IMR-90 (cell line): ENCODE measurements around the gene NEO1. TPM values are rescaled to one million over a fixed set of nuclear protein-coding genes. Genes with fewer than 3 reads are reported as not detected.

Experiments
- ATAC-seq: fragments of 200-7000 bp; cut with Tn5 transposase; 2 replicates; pipeline ENCODE4 v1.9.1; 2020; ENCODE audit warnings: low read depth, mild to moderate bottlenecking, moderate library complexity
- BruUV-seq: library from RNA; stranded (reverse); fragments of 400-500 nt; replicated peaks from 2 replicates; lab custom pipeline; 2021; lab: Mats Ljungman, UMichigan
- CTCF ChIA-PET: fragments of 300-600 bp; formaldehyde crosslinking; extraction: SDS; loops from one replicate; lab custom pipeline; 2021; ENCODE audit warnings: antibody characterized with exemption; lab: Yijun Ruan, JAX
- POLR2A ChIA-PET: fragments of 300-600 bp; sonication (Branson Sonifier 250); formaldehyde crosslinking; loops from one replicate; lab custom pipeline; 2022; ENCODE audit warnings: antibody characterized with exemption; ENCODE audit not compliant: unreplicated experiment; lab: Charles Lee
- DNase-seq: peaks from one replicate; pipeline ENCODE4 v3.0.0; 2013
- H2AFZ ChIP-seq: replicated peaks from 2 replicates; pipeline ENCODE3; 2013; ENCODE audit warnings: low read length, mild to moderate bottlenecking; ENCODE audit not compliant: poor library complexity
- H2AK5ac ChIP-seq: 2 replicates; pipeline ENCODE4 v1.6.1; 2013; ENCODE audit warnings: low read depth, low read length, inconsistent platforms
- H2AK9ac ChIP-seq: replicated peaks from 2 replicates; pipeline ENCODE3; 2013; ENCODE audit warnings: mild to moderate bottlenecking, low read depth, low read length, moderate library complexity; ENCODE audit not compliant: poor library complexity
- H2BK120ac ChIP-seq: 2 replicates; pipeline ENCODE4 v1.6.1; 2013; ENCODE audit warnings: low read depth, low read length, inconsistent platforms
- H2BK15ac ChIP-seq: 3 replicates; pipeline ENCODE4 v1.6.1; 2013; ENCODE audit warnings: low read depth, low read length, inconsistent platforms
- H2BK20ac ChIP-seq: 2 replicates; pipeline ENCODE4 v1.6.1; 2013; ENCODE audit warnings: low read depth, mild to moderate bottlenecking, inconsistent platforms, low read length, moderate library complexity
- H2BK5ac ChIP-seq: 2 replicates; pipeline ENCODE4 v1.6.1; 2013; ENCODE audit warnings: mild to moderate bottlenecking, low read depth, low read length, inconsistent platforms; ENCODE audit not compliant: poor library complexity, severe bottlenecking
- H3K14ac ChIP-seq: replicated peaks from 2 replicates; pipeline ENCODE4 v1.6.1; 2013; ENCODE audit warnings: low read depth, low read length, inconsistent platforms
- H3K18ac ChIP-seq: 2 replicates; pipeline ENCODE4 v1.6.1; 2013; ENCODE audit warnings: low read depth, low read length, control low read depth
- H3K23ac ChIP-seq: 2 replicates; pipeline ENCODE4 v1.6.1; 2013; ENCODE audit warnings: low read depth, low read length, inconsistent platforms
- H3K27ac ChIP-seq: 2 replicates; pipeline ENCODE4 v1.5.1; 2013; ENCODE audit warnings: mild to moderate bottlenecking, control low read depth, low read length; ENCODE audit not compliant: insufficient read depth
- H3K27me3 ChIP-seq: 2 replicates; pipeline ENCODE4 v1.6.1; 2013; ENCODE audit warnings: low read length; ENCODE audit not compliant: control insufficient read depth, insufficient read depth
- H3K36me3 ChIP-seq: 2 replicates; pipeline ENCODE4 v1.6.1; 2013; ENCODE audit warnings: low read length, mixed read lengths; ENCODE audit not compliant: control insufficient read depth, insufficient read depth
- H3K4ac ChIP-seq: 2 replicates; pipeline ENCODE4 v1.6.1; 2013; ENCODE audit warnings: low read depth, low read length, inconsistent platforms
- H3K4me1 ChIP-seq: 2 replicates; pipeline ENCODE4 v1.6.1; 2013; ENCODE audit warnings: low read length, mixed read lengths; ENCODE audit not compliant: control insufficient read depth, insufficient read depth
- H3K4me2 ChIP-seq: 2 replicates; pipeline ENCODE4 v1.6.1; 2013; ENCODE audit warnings: low read depth, mild to moderate bottlenecking, control low read depth, low read length, moderate library complexity
- H3K4me3 ChIP-seq: 2 replicates; pipeline ENCODE4 v1.5.1; 2013; ENCODE audit warnings: low read depth, mild to moderate bottlenecking, control low read depth, low read length, moderate library complexity; ENCODE audit not compliant: insufficient read depth
- H3K56ac ChIP-seq: 2 replicates; pipeline ENCODE4 v1.6.1; 2013; ENCODE audit warnings: low read length, inconsistent platforms; ENCODE audit not compliant: insufficient read depth; ENCODE audit errors: extremely low read depth
- H3K79me1 ChIP-seq, 2 experiments: 2 replicates each; pipeline ENCODE4 v1.6.1; 2013; ENCODE audit warnings: low read length in 2 of 2, inconsistent platforms in 1 of 2, low read depth in 1 of 2
- H3K9ac ChIP-seq: 2 replicates; pipeline ENCODE4 v1.6.1; 2013; ENCODE audit warnings: low read depth, low read length, control low read depth
- H3K9me1 ChIP-seq: 2 replicates; pipeline ENCODE4 v1.6.1; 2013; ENCODE audit warnings: low read length, inconsistent platforms; ENCODE audit not compliant: insufficient read depth
- H3K9me3 ChIP-seq: 2 replicates; pipeline ENCODE4 v1.6.1; 2013; ENCODE audit warnings: low read length; ENCODE audit not compliant: control insufficient read depth, insufficient read depth
- H4K20me1 ChIP-seq: 2 replicates; pipeline ENCODE4 v1.6.1; 2013; ENCODE audit warnings: low read length, inconsistent platforms; ENCODE audit not compliant: insufficient read depth
- H4K5ac ChIP-seq: 2 replicates; pipeline ENCODE4 v1.6.1; 2013; ENCODE audit warnings: mild to moderate bottlenecking, low read depth, low read length, control low read depth
- H4K8ac ChIP-seq, 2 experiments: 2 replicates each; pipeline ENCODE4 v1.6.1; 2013; ENCODE audit warnings: low read depth in 2 of 2, low read length in 2 of 2, control low read depth in 1 of 2, inconsistent platforms in 1 of 2
- H4K91ac ChIP-seq: 2 replicates; pipeline ENCODE4 v1.6.1; 2013; ENCODE audit warnings: low read depth, low read length, inconsistent platforms; ENCODE audit not compliant: insufficient read depth
- CHD1 ChIP-seq: IDR thresholded peaks from 2 replicates; pipeline ENCODE4 v1.6.1; 2012; ENCODE audit warnings: low read depth, low read length, improper control_type of control experiment
- MXI1 ChIP-seq: IDR thresholded peaks from 2 replicates; pipeline ENCODE4 v1.6.1; 2012; ENCODE audit warnings: low read depth, mild to moderate bottlenecking, low read length, moderate library complexity, borderline replicate concordance
- POLR2A ChIP-seq: IDR thresholded peaks from 2 replicates; pipeline ENCODE4 v1.6.1; 2012; ENCODE audit warnings: mild to moderate bottlenecking, low read depth, low read length
- RFX5 ChIP-seq: IDR thresholded peaks from 2 replicates; pipeline ENCODE4 v1.8.0; 2012; ENCODE audit warnings: low read depth, mild to moderate bottlenecking, low read length, moderate library complexity
- WGBS, 2 experiments: methylation state at CpG; one replicate each; pipeline versions ENCODE4 v1.1.5 to v1.1.7; 2013; ENCODE audit warnings: missing lambda C conversion rate in 2 of 2; ENCODE audit not compliant: insufficient read length in 1 of 2; ENCODE audit errors: extremely low coverage in 2 of 2; 5-methylcytosine and 5-hydroxymethylcytosine counted together
- dilution Hi-C: fragments of 300-500 bp; cut with HindIII; formaldehyde crosslinking; loops from one replicate; pipeline ENCODE4 v1.14.3; 2018; ENCODE audit warnings: low sequenced_read_pairs; ENCODE audit not compliant: unreplicated experiment
- in situ Hi-C: fragments of 300-500 bp; cut with MboI; formaldehyde crosslinking; loops from 3 replicates; pipeline ENCODE4 v1.14.3; 2019; ENCODE audit warnings: low sequenced_read_pairs, inconsistent platforms, mixed read lengths
- intact Hi-C: fragments of 100-400 bp; cut with micrococcal nuclease; formaldehyde crosslinking; loops from 2 replicates; pipeline ENCODE4 v1.10.0; 2022
- polyA plus RNA-seq, 3 experiments: library from polyadenylated mRNA; depleted of rRNA; stranded (reverse); fragments of >200 nt; gene quantifications; 2 replicates each; pipeline ENCODE4 v1.2.3, GENCODE V29; 2012; ENCODE audit warnings: low replicate concordance in 1 of 3
- total RNA-seq: library from RNA; depleted of rRNA; stranded (reverse); fragments of >200 nt; gene quantifications from 2 replicates; pipeline ENCODE4 v1.2.3, GENCODE V29; 2012

Gene NEO1
- total and polyA plus RNA-seq, 2 of the 4 experiments (the other 2 are of a cell fraction), result 16.3 to 18.5 TPM

- Histone ChIP-seq H4K8ac (no peak overlapping the region), H3K27me3 (no peaks in the 10 kb centered on the region), H3K79me1 (peaks cover 20 to 41% of the 10 kb centered on the region in 2 experiments), H2BK20ac (no peak overlapping the region), H2AK5ac (no peak overlapping the region), H4K20me1 (peaks cover 18% of the 10 kb centered on the region; the same call in 1 of the 2 replicates), H3K4ac (no peak overlapping the region), H2BK5ac (no peak overlapping the region), H3K9me1 (peaks cover 8% of the 10 kb centered on the region; the same call in 1 of the 2 replicates), H3K4me1 (peaks cover 8% of the 10 kb centered on the region), H3K23ac (no peak overlapping the region), H3K14ac (no peak overlapping the region), H3K9me3 (no peaks in the 10 kb centered on the region), H4K91ac (no peak overlapping the region), H2BK120ac (no peak overlapping the region), H2AFZ (no peak overlapping the region), H3K9ac (no peak overlapping the region), H3K36me3 (no peaks in the 10 kb centered on the region), H4K5ac (no peak overlapping the region), H2AK9ac (no peak overlapping the region), H3K4me2 (no peak overlapping the region), H2BK15ac (no peak overlapping the region), H3K56ac (no peak overlapping the region), H3K27ac (no peak overlapping the region), H3K4me3 (no peak overlapping the region), H3K18ac (no peak overlapping the region)
- ATAC-seq (peak; percentile 25; the same call in 1 of the 2 replicates), DNase-seq (no peak)
- TF ChIP-seq POLR2A (no peak), CHD1 (no peak), RFX5 (no peak), MXI1 (no peak)
- intact Hi-C loops (loop anchor here (10.0 kb wide), 1 partner anchor 169 kb away; no protein-coding TSS in a partner anchor), dilution Hi-C loops (no loop called here), in situ Hi-C loops (no loop called here)
- ChIA-PET POLR2A (no interaction called here), CTCF (no interaction called here)
- BruUV-seq, result no TSS peak
- WGBS, 2 experiments, result no CpG with 5 or more reads among the region's 4 CpGs
Measured at GRCh38 chr15:73074241-73074640, 22.0 kb downstream of the NEO1 start.
